Uterus (tissue), 4 donors: ENCODE data around the gene MVB12A. TPM values are rescaled to one million over a fixed set of nuclear protein-coding genes. Genes with fewer than 3 reads are reported as not detected.

Source experiments
- DNase-seq, 2 donors: peaks; one replicate each; pipeline ENCODE4 v3.0.0-alpha.2; 2019 to 2020
- H3K27ac ChIP-seq, 2 donors: fragments of 200-600 bp; sonication (generic); 1 replicate in 1 of 2; 2 replicates in 1 of 2; pipeline ENCODE4 v1.5.1; 2016 to 2018
- H3K27me3 ChIP-seq, 2 donors: fragments of 200-600 bp; sonication (generic); one replicate each; pipeline ENCODE4 v1.5.1; 2018 to 2019; ENCODE audit warnings: control low read depth in 1 of 2
- H3K36me3 ChIP-seq, 2 donors: fragments of 200-600 bp; sonication (generic); one replicate each; pipeline ENCODE4 v1.5.1; 2019; ENCODE audit warnings: control low read depth in 1 of 2
- H3K4me1 ChIP-seq, 2 donors: fragments of 200-600 bp; sonication (generic); one replicate each; pipeline ENCODE4 v1.5.1; 2018 to 2019; ENCODE audit warnings: control low read depth in 1 of 2
- H3K4me3 ChIP-seq, 2 donors: fragments of 200-600 bp; sonication (generic); 1 replicate in 1 of 2; 2 replicates in 1 of 2; pipeline ENCODE4 v1.5.1; 2018 to 2019; ENCODE audit warnings: mild to moderate bottlenecking in 1 of 2
- H3K9me3 ChIP-seq, 2 donors: fragments of 200-600 bp; sonication (generic); one replicate each; pipeline ENCODE4 v1.5.1; 2019; ENCODE audit warnings: control low read depth in 1 of 2
- CTCF ChIP-seq, 4 experiments: fragments of 200-600 bp in 2 of 4; fragments of 450-650 bp in 2 of 4; sonication (generic) in 2 of 4; IDR thresholded peaks; one replicate each; pipeline ENCODE4 v1.5.1; 2016 to 2019; ENCODE audit warnings: antibody characterized with exemption in 4 of 4, mild to moderate bottlenecking in 2 of 4, moderate library complexity in 1 of 4
- POLR2A ChIP-seq, 2 donors: fragments of 450-650 bp; IDR thresholded peaks; one replicate each; pipeline ENCODE4 v1.6.1; 2016; ENCODE audit warnings: antibody characterized with exemption in 2 of 2, mild to moderate bottlenecking in 1 of 2, moderate library complexity in 1 of 2
- intact Hi-C: fragments of 100-400 bp; cut with DNase I; formaldehyde crosslinking; loops from one replicate; pipeline ENCODE4 v1.15.1; 2023; ENCODE audit warnings: low total_unique reads
- total RNA-seq, 4 donors: library from RNA; depleted of rRNA in 3 of 4; stranded (reverse); fragments of >200 nt in 3 of 4; gene quantifications; one replicate each; pipeline versions ENCODE4 v1.1.0 to v1.2.4, GENCODE V29; 2014 to 2023
- donor health status: DM: yes; HTN: yes; CAD: no.

The MVB12A gene
- total RNA-seq, 4 donors from 2014 or later, result 3.8 to 46.7 (median 26.5) TPM

- Histone ChIP-seq H3K27ac (no peak overlapping the region), H3K27me3 (peaks cover 13 to 27% of the 10 kb centered on the region in 2 donors), H3K4me1 (peaks cover 0 to 7% of the 10 kb centered on the region in 2 donors), H3K4me3 (no peak overlapping the region), H3K9me3 (no peaks in the 10 kb centered on the region), H3K36me3 (no peaks in the 10 kb centered on the region)
- no peak for TF ChIP-seq POLR2A (IDR thresholded peaks at IDR 0.05)
- no peak for TF ChIP-seq CTCF (IDR thresholded peaks at IDR 0.05)
- intact Hi-C loops, result no loop called here
- DNase-seq, result no peak
Measured at GRCh38 chr19:17451820-17452219, 32.0 kb downstream of the MVB12A start.

GRCh38 chr19:17454576-17455071, 34.8 kb downstream of the MVB12A start:
- no peaks in the 10 kb centered on the region for H3K36me3 ChIP-seq
- H3K27me3 ChIP-seq, result peaks cover 13 to 35% of the 10 kb centered on the region in 2 donors
- no peaks in the 10 kb centered on the region for H3K9me3 ChIP-seq
- intact Hi-C loops, result no loop called here
- TF ChIP-seq CTCF (IDR thresholded peaks at IDR 0.05) (no peak), POLR2A (IDR thresholded peaks at IDR 0.05) (no peak)
- H3K27ac ChIP-seq, result no peak overlapping the region
- H3K4me1 ChIP-seq, result no peaks in the 10 kb centered on the region
- DNase-seq, result no peak
- H3K4me3 ChIP-seq, result no peak overlapping the region

GRCh38 chr19:17455308-17456123, 35.7 kb downstream of the MVB12A start:
- peaks cover 13 to 35% of the 10 kb centered on the region in 2 donors for H3K27me3 ChIP-seq
- no peak for DNase-seq
- no peak overlapping the region for H3K4me3 ChIP-seq
- no peaks in the 10 kb centered on the region for H3K9me3 ChIP-seq
- H3K36me3 ChIP-seq, result no peaks in the 10 kb centered on the region
- no peak for TF ChIP-seq CTCF (IDR thresholded peaks at IDR 0.05)
- TF ChIP-seq POLR2A (IDR thresholded peaks at IDR 0.05), result no peak
- intact Hi-C loops, result no loop called here
- H3K4me1 ChIP-seq, result no peaks in the 10 kb centered on the region
- no peak overlapping the region for H3K27ac ChIP-seq

- peaks cover 13 to 35% of the 10 kb centered on the region in 2 donors for H3K27me3 ChIP-seq
- H3K27ac ChIP-seq, result no peak overlapping the region
- DNase-seq, result no peak
- TF ChIP-seq POLR2A (IDR thresholded peaks at IDR 0.05) (no peak), CTCF (IDR thresholded peaks at IDR 0.05) (no peak)
- H3K36me3 ChIP-seq, result no peaks in the 10 kb centered on the region
- no peaks in the 10 kb centered on the region for H3K9me3 ChIP-seq
- no peaks in the 10 kb centered on the region for H3K4me1 ChIP-seq
- intact Hi-C loops, result no loop called here
- H3K4me3 ChIP-seq, result no peak overlapping the region
Measured at GRCh38 chr19:17456127-17456526, 36.3 kb downstream of the MVB12A start.

- Histone ChIP-seq H3K27me3 (peaks cover 13 to 35% of the 10 kb centered on the region in 2 donors), H3K9me3 (no peaks in the 10 kb centered on the region), H3K27ac (no peak overlapping the region), H3K4me3 (no peak overlapping the region), H3K36me3 (no peaks in the 10 kb centered on the region), H3K4me1 (no peaks in the 10 kb centered on the region)
- DNase-seq, result no peak
- TF ChIP-seq POLR2A (IDR thresholded peaks at IDR 0.05), result no peak
- TF ChIP-seq CTCF (IDR thresholded peaks at IDR 0.05), result no peak
- intact Hi-C loops, result no loop called here
Measured at GRCh38 chr19:17457616-17458015, 37.8 kb downstream of the MVB12A start.
